GM19328 (cell line): Measurements from ENCODE around the gene PGLYRP4.

Experiments used
- ATAC-seq: cut with Tn5 transposase; IDR thresholded peaks from one replicate; pipeline ENCODE4 v1.9.1; 2021; ENCODE audit warnings: mild to moderate bottlenecking, moderate library complexity; ENCODE audit not compliant: unreplicated experiment

PGLYRP4 gene

GRCh38 chr1:153293480-153293775 lies 55.2 kb downstream of the PGLYRP4 start:
- no peak for ATAC-seq

- no peak for ATAC-seq
Measured at GRCh38 chr1:153292740-153293479, 55.7 kb downstream of the PGLYRP4 start.

DNA sequence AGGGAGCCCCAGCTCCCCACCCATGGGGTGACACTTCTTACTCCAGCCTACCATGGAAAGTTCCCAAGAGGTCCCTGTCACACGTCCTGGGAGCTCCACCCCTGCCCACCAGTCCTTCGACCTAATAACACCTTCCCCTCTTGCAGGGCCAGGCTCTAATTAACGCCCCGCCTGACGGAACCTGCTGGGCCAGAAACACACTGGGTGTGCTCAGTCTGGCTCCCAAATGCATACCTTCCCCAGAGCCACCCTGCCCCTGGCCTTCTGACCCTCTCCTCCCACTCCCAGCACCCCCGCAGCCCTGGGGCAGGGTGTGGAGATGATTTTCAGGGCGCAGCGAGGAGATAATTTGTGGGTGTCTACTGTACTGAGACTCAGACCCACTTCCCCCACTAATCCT lies 56.5 kb downstream of the PGLYRP4 start:
- ATAC-seq, result no peak

DNA sequence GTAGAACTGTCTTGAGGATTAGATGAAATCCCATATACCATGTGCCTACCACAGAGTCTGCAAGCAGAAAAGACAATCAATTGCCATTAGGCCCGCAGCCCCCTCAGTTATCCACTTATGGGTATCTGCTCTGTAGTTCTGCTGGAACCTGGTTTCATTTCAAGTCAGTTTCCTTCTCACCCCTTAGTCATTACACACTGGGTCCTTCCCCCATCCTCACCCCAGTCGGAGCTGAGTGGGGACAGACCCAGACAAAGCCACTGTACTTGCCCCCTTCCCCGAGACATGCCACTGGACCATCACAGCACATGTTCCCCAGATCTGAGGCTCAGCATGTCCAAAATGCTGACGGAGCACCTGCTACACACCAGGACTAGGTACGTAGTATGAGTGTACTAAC lies 57.1 kb downstream of the PGLYRP4 start:
- no peak for ATAC-seq

GRCh38 chr1:153288634-153289275 lies 59.9 kb downstream of the PGLYRP4 start:
- no peak for ATAC-seq
